Nasal cavity respiratory epithelium epithelial cell of viscerocranial mucosa (primary cell): ENCODE data around the gene LCE1D. TPM values are rescaled to one million over a fixed set of nuclear protein-coding genes. Genes with fewer than 3 reads are reported as not detected.

Experiments
- total RNA-seq: library from RNA; depleted of rRNA; stranded (reverse); fragments of >200 nt; gene quantifications from 2 replicates; pipeline ENCODE4 v1.2.3, GENCODE V29; 2014

LCE1D gene
- total RNA-seq: not detected in 2 replicates

GRCh38 chr1:152796421-152796820 is at the start of gene LCE1D:
Gene LCE1D (plus strand): TSS chr1:152796721. CDS start chr1:152797795, 1,074 bp downstream.

GRCh38 chr1:152757747-152758146 is 38.8 kb upstream of the LCE1D start, which contains the start of gene KPRP:
Gene KPRP (plus strand): TSS chr1:152758025. CDS start chr1:152759589, 1,564 bp downstream.

GRCh38 chr1:152774875-152775274 is 21.6 kb upstream of the LCE1D start, which contains the start of gene LCE1F:
Gene LCE1F (plus strand): TSS chr1:152775140. CDS start chr1:152776372, 1,232 bp downstream.

GRCh38 chr1:152786077-152786476 is 10.4 kb upstream of the LCE1D start, which contains the start of gene LCE1E:
Gene LCE1E (plus strand): TSS chr1:152786257. CDS start chr1:152787300, 1,043 bp downstream.

GRCh38 chr1:152806576-152806975 is 10.1 kb downstream of the LCE1D start, which contains the start of gene LCE1C:
Gene LCE1C (minus strand): TSS chr1:152806651. CDS start chr1:152805478, 1,173 bp downstream.

GRCh38 chr1:152811671-152812070 is 15.2 kb downstream of the LCE1D start, which contains the start of gene LCE1B:
Gene LCE1B (plus strand): TSS chr1:152811971. CDS start chr1:152812447, 476 bp downstream.

GRCh38 chr1:152827173-152827572 is 30.7 kb downstream of the LCE1D start, which contains the start of gene LCE1A:
Gene LCE1A (plus strand): TSS chr1:152827473. CDS start chr1:152827473, 0 bp downstream.

GRCh38 chr1:152842556-152842955 is 46.0 kb downstream of the LCE1D start, which contains the start of gene LCE6A:
Gene LCE6A (plus strand): TSS chr1:152842856. CDS start chr1:152843521, 665 bp downstream.

Other genes starting within 250 kb of the LCE1D start
- 8.5 TPM in 1 of 2 replicates, not detected in the other for gene LCE3E, start 229.9 kb upstream of the LCE1D start, total RNA-seq
- gene LCE3D, start 216.2 kb upstream of the LCE1D start, total RNA-seq: 35.9 TPM in 1 of 2 replicates, not detected in the other
- gene LCE3C, start 196.5 kb upstream of the LCE1D start, total RNA-seq: not detected in 2 replicates
- not detected in 2 replicates for gene LCE3B, start 182.9 kb upstream of the LCE1D start, total RNA-seq
- gene LCE3A, start 173.6 kb upstream of the LCE1D start, total RNA-seq: not detected in 2 replicates
- not detected in 2 replicates for gene LCE2D, start 133.3 kb upstream of the LCE1D start, total RNA-seq
- gene LCE2C, start 121.4 kb upstream of the LCE1D start, total RNA-seq: not detected in 2 replicates
- not detected in 2 replicates for gene LCE2B, start 110.6 kb upstream of the LCE1D start, total RNA-seq
- not detected in 2 replicates for gene LCE2A, start 98.4 kb upstream of the LCE1D start, total RNA-seq
- not detected in 2 replicates for gene LCE4A, start 88.6 kb upstream of the LCE1D start, total RNA-seq
- gene KPRP, start 38.7 kb upstream of the LCE1D start, total RNA-seq: 0.34 TPM in 1 of 2 replicates, not detected in the other
- not detected in 2 replicates for gene LCE1F, start 21.6 kb upstream of the LCE1D start, total RNA-seq
- not detected in 2 replicates for gene LCE1E, start 10.5 kb upstream of the LCE1D start, total RNA-seq
- 0.34 TPM in 1 of 2 replicates, not detected in the other for gene LCE1C, start 9.9 kb downstream of the LCE1D start, total RNA-seq
- not detected in 2 replicates for gene LCE1B, start 15.2 kb downstream of the LCE1D start, total RNA-seq
- gene LCE1A, start 30.8 kb downstream of the LCE1D start, total RNA-seq: 0.34 TPM in 1 of 2 replicates, not detected in the other
- gene LCE6A, start 46.1 kb downstream of the LCE1D start, total RNA-seq: not detected in 2 replicates
- gene LCE7A, start 63.3 kb downstream of the LCE1D start, total RNA-seq: not detected in 2 replicates
- not detected in 2 replicates for gene SMCP, start 81.6 kb downstream of the LCE1D start, total RNA-seq
- gene IVL, start 111.8 kb downstream of the LCE1D start, total RNA-seq: 18.8 and 30.8 TPM in 2 replicates
- gene SPRR5, start 150.5 kb downstream of the LCE1D start, total RNA-seq: not detected in 2 replicates
- not detected in 2 replicates for gene SPRR4, start 173.9 kb downstream of the LCE1D start, total RNA-seq
- 3.1 and 9.5 TPM in 2 replicates for gene SPRR1A, start 187.4 kb downstream of the LCE1D start, total RNA-seq
- 67.3 and 122 TPM in 2 replicates for gene SPRR3, start 205.0 kb downstream of the LCE1D start, total RNA-seq
- 53.0 and 86.5 TPM in 2 replicates for gene SPRR1B, start 234.5 kb downstream of the LCE1D start, total RNA-seq
- gene SPRR2D, start 244.4 kb downstream of the LCE1D start, total RNA-seq: 5.7 and 47.8 TPM in 2 replicates